NB4 (cell line): ENCODE data around the gene ITIH4.

Experiments used
- CTCF ChIP-seq: IDR thresholded peaks from one replicate; pipeline ENCODE4 v1.5.1; 2012; ENCODE audit warnings: low read depth, low read length
- MYC ChIP-seq: IDR thresholded peaks from 2 replicates; pipeline ENCODE4 v1.6.1; 2011; ENCODE audit warnings: low read depth, low read length
- POLR2A ChIP-seq: IDR thresholded peaks from 2 replicates; pipeline ENCODE4 v1.6.1; 2011; ENCODE audit warnings: mild to moderate bottlenecking; ENCODE audit not compliant: insufficient read length; ENCODE audit errors: extremely low read depth

- TF ChIP-seq CTCF (no peak), POLR2A (no peak), MYC (no peak)
Observed at GRCh38 chr3:52836471-52836845, 6.0 kb upstream of the ITIH4 start.
